ENCODE data around the gene CREB3L1. TPM values are rescaled to one million over a fixed set of nuclear protein-coding genes. Genes with fewer than 3 reads are reported as not detected.

Gene CREB3L1
- total RNA-seq, 1 donor from 2014 or later, result not detected

- Mint-ChIP-seq H3K4me3 (no peak overlapping the region), H3K27ac (no peak overlapping the region), H3K36me3 (ENCODE audit: low read depth) (no peaks in the 10 kb centered on the region), H3K9me3 (no peaks in the 10 kb centered on the region), H3K4me1 (peaks cover 29% of the 10 kb centered on the region), H3K27me3 (no peaks in the 10 kb centered on the region)
- TF ChIP-seq CTCF (IDR thresholded peaks at IDR 0.05), result no peak
- POLR2A ChIA-PET, result interaction anchor here (1.9 kb wide), 1 partner anchor 10 kb away, joined by 5 read pairs; no protein-coding TSS in a partner anchor
- no peak for ATAC-seq (ENCODE audit: low read depth)
- intact Hi-C loops (cut with micrococcal nuclease), result no loop called here
- CTCF ChIA-PET, result no interaction called here
- DNase-seq, result no peak
Measured at GRCh38 chr11:46362156-46363030, 84.9 kb downstream of the CREB3L1 start.

- Mint-ChIP-seq H3K4me1 (peaks cover 29% of the 10 kb centered on the region), H3K36me3 (ENCODE audit: low read depth) (peaks cover 2% of the 10 kb centered on the region), H3K27ac (no peak overlapping the region), H3K9me3 (no peaks in the 10 kb centered on the region), H3K4me3 (no peak overlapping the region), H3K27me3 (no peaks in the 10 kb centered on the region)
- ATAC-seq (ENCODE audit: low read depth), result no peak
- CTCF ChIA-PET, result no interaction called here
- intact Hi-C loops (cut with micrococcal nuclease), result no loop called here
- no peak for DNase-seq
- TF ChIP-seq CTCF (IDR thresholded peaks at IDR 0.05), result no peak
- POLR2A ChIA-PET, result no interaction called here
Measured at GRCh38 chr11:46363031-46363407, 85.6 kb downstream of the CREB3L1 start.

- Mint-ChIP-seq H3K27me3 (no peaks in the 10 kb centered on the region), H3K4me3 (no peak overlapping the region), H3K4me1 (peaks cover 29% of the 10 kb centered on the region), H3K27ac (no peak overlapping the region), H3K9me3 (no peaks in the 10 kb centered on the region), H3K36me3 (ENCODE audit: low read depth) (peaks cover 6% of the 10 kb centered on the region)
- no peak for ATAC-seq (ENCODE audit: low read depth)
- ChIA-PET POLR2A (no interaction called here), CTCF (interaction anchor here (2.5 kb wide), 1 partner anchor 12 kb away, joined by 9 read pairs; no protein-coding TSS in a partner anchor)
- DNase-seq, result no peak
- TF ChIP-seq CTCF (IDR thresholded peaks at IDR 0.05), result no peak
- intact Hi-C loops (cut with micrococcal nuclease), result no loop called here
Measured at GRCh38 chr11:46363455-46364005, 86.1 kb downstream of the CREB3L1 start.

- no peak for TF ChIP-seq CTCF (IDR thresholded peaks at IDR 0.05)
- CTCF ChIA-PET, result interaction anchor here (2.5 kb wide), 1 partner anchor 12 kb away, joined by 9 read pairs; no protein-coding TSS in a partner anchor
- Mint-ChIP-seq H3K36me3 (ENCODE audit: low read depth) (peaks cover 6% of the 10 kb centered on the region), H3K9me3 (no peaks in the 10 kb centered on the region), H3K27me3 (no peaks in the 10 kb centered on the region), H3K4me3 (no peak overlapping the region), H3K27ac (no peak overlapping the region), H3K4me1 (peaks cover 29% of the 10 kb centered on the region)
- ATAC-seq (ENCODE audit: low read depth), result no peak
- POLR2A ChIA-PET, result no interaction called here
- intact Hi-C loops (cut with micrococcal nuclease), result no loop called here
- no peak for DNase-seq
Measured at GRCh38 chr11:46364056-46364455, 86.6 kb downstream of the CREB3L1 start.

- no peak for ATAC-seq (ENCODE audit: low read depth)
- ChIA-PET POLR2A (no interaction called here), CTCF (interaction anchor here (2.5 kb wide), 1 partner anchor 13 kb away, joined by 9 read pairs; no protein-coding TSS in a partner anchor)
- Mint-ChIP-seq H3K9me3 (no peaks in the 10 kb centered on the region), H3K36me3 (ENCODE audit: low read depth) (peaks cover 13% of the 10 kb centered on the region), H3K4me3 (no peak overlapping the region), H3K27ac (no peak overlapping the region), H3K4me1 (peaks cover 29% of the 10 kb centered on the region), H3K27me3 (no peaks in the 10 kb centered on the region)
- intact Hi-C loops (cut with micrococcal nuclease), result no loop called here
- no peak for TF ChIP-seq CTCF (IDR thresholded peaks at IDR 0.05)
- DNase-seq, result no peak
Measured at GRCh38 chr11:46364791-46365190, 87.3 kb downstream of the CREB3L1 start.
